Activated CD4-positive, alpha-beta T cell treated with anti-CD3 and anti-CD28 coated beads for 36 hours (primary cell): ENCODE data around the gene ALG14. TPM values are rescaled to one million over a fixed set of nuclear protein-coding genes. Genes with fewer than 3 reads are reported as not detected.

Experiments used
- ATAC-seq: fragments of 200-7000 bp; cut with Tn5 transposase; one replicate; pipeline ENCODE4 v1.10.0; 2021; ENCODE audit warnings: mild to moderate bottlenecking, moderate library complexity
- CTCF ChIA-PET: fragments of 350-600 bp; sonication (Branson Sonifier 250); formaldehyde crosslinking; loops from one replicate; lab custom pipeline; 2021; ENCODE audit warnings: antibody characterized with exemption; lab: Charles Lee
- POLR2A ChIA-PET: fragments of 350-600 bp; sonication (Branson Sonifier 250); formaldehyde crosslinking; loops from one replicate; lab custom pipeline; 2021; ENCODE audit warnings: antibody characterized with exemption, inconsistent platforms; lab: Charles Lee
- DNase-seq: peaks from one replicate; pipeline ENCODE4 v3.0.0-alpha.2; 2020
- H3K27ac Mint-ChIP-seq: one replicate; pipeline ENCODE4 v1.8.0; 2021; ENCODE audit warnings: mixed read lengths
- H3K27me3 Mint-ChIP-seq: one replicate; pipeline ENCODE4 v1.8.0; 2021; ENCODE audit warnings: mixed read lengths
- H3K36me3 Mint-ChIP-seq: one replicate; pipeline ENCODE4 v1.8.0; 2021; ENCODE audit warnings: low read depth, mixed read lengths
- H3K4me1 Mint-ChIP-seq: one replicate; pipeline ENCODE4 v1.8.0; 2021; ENCODE audit warnings: mixed read lengths
- H3K4me3 Mint-ChIP-seq: one replicate; pipeline ENCODE4 v1.8.0; 2021; ENCODE audit warnings: mild to moderate bottlenecking, moderate library complexity, mixed read lengths
- H3K9me3 Mint-ChIP-seq: one replicate; pipeline ENCODE4 v1.8.0; 2021; ENCODE audit warnings: low read depth, mixed read lengths
- intact Hi-C, 2 experiments: fragments of 100-400 bp; cut with DNase I in 1 of 2; cut with micrococcal nuclease in 1 of 2; formaldehyde crosslinking; loops; one replicate each; pipeline versions ENCODE4 v1.14.2 to v1.15.1; 2022 to 2024; cut with DNase I, micrococcal nuclease
- total RNA-seq, 2 experiments: library from RNA; stranded (reverse); gene quantifications; one replicate each; pipeline ENCODE4 v1.2.3, GENCODE V29; 2021

The ALG14 gene
- total RNA-seq, 2 experiments from 2014 or later, result 5.3 to 7.3 TPM

DNA sequence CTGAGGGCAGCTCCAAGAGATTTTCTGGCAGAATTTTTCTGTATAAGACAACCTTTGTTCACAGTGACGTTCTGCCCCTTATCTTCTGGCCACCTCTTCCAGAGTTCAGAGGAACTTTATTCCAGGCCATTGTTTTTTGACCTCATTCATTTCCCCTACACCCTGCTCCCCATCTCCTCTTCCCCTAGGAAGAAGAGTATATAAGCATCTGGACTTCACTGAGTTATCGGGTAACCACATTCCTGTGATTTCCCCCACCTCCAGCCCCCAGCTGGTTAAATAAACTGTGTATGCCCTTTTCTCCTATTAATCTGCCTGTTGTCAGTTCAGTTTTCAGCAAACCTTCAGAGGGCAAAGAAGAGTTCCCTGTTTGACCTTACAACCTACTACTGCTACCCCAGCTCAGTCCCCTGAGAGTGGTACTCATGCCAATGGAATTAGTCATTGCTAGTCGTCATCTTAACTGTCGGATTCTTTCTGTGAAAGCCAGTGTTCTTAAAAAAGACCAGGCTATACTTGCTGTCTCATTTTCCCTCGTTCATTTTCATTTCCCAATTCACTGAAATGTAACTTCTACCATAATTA, 14.3 kb upstream of the ALG14 start:
- ChIA-PET POLR2A (no interaction called here), CTCF (interaction anchor here (0.7 kb wide), 1 partner anchor 1955 kb away, joined by 6 read pairs; no protein-coding TSS in a partner anchor)
- no peak overlapping the region for H3K4me3 Mint-ChIP-seq
- no peaks in the 10 kb centered on the region for H3K36me3 Mint-ChIP-seq
- no peak overlapping the region for H3K27ac Mint-ChIP-seq
- no peaks in the 10 kb centered on the region for H3K4me1 Mint-ChIP-seq
- H3K9me3 Mint-ChIP-seq, result no peaks in the 10 kb centered on the region
- intact Hi-C loops, result no loop called here
- DNase-seq (no peak), ATAC-seq (no peak)
- peaks cover 10% of the 10 kb centered on the region for H3K27me3 Mint-ChIP-seq

DNA sequence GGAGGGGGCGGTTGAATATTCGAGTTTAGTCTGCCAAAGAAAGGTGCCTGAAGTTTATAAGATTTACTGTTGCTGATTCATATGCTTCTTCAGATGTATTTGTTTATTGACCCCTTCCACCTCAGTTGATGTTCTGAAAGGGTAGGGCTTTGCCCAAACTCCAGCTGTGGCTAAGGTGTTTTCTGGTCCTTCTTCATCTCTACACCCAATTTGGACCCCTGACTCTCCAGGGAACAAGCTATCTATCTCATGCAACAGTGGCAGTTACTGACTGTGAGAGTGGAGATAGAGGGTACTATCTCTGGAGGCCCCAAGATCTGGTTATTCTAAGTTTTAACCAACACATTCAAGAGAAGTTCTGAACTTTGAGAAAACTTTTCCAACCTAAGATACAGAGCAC, 12.6 kb upstream of the ALG14 start:
- no peak for DNase-seq
- CTCF ChIA-PET, result interaction anchor here (0.6 to 2.7 kb wide), 8 partner anchors 9 to 827 kb away, joined by 3 to 12 read pairs (median 3); no protein-coding TSS in a partner anchor
- Mint-ChIP-seq H3K36me3 (no peaks in the 10 kb centered on the region), H3K4me1 (no peaks in the 10 kb centered on the region), H3K9me3 (no peaks in the 10 kb centered on the region), H3K4me3 (no peak overlapping the region), H3K27ac (no peak overlapping the region), H3K27me3 (peaks cover 10% of the 10 kb centered on the region)
- intact Hi-C loops, result no loop called here
- POLR2A ChIA-PET, result interaction anchor here (0.6 kb wide), 1 partner anchor 160 kb away, joined by 3 read pairs; no protein-coding TSS in a partner anchor
- no peak for ATAC-seq

DNA sequence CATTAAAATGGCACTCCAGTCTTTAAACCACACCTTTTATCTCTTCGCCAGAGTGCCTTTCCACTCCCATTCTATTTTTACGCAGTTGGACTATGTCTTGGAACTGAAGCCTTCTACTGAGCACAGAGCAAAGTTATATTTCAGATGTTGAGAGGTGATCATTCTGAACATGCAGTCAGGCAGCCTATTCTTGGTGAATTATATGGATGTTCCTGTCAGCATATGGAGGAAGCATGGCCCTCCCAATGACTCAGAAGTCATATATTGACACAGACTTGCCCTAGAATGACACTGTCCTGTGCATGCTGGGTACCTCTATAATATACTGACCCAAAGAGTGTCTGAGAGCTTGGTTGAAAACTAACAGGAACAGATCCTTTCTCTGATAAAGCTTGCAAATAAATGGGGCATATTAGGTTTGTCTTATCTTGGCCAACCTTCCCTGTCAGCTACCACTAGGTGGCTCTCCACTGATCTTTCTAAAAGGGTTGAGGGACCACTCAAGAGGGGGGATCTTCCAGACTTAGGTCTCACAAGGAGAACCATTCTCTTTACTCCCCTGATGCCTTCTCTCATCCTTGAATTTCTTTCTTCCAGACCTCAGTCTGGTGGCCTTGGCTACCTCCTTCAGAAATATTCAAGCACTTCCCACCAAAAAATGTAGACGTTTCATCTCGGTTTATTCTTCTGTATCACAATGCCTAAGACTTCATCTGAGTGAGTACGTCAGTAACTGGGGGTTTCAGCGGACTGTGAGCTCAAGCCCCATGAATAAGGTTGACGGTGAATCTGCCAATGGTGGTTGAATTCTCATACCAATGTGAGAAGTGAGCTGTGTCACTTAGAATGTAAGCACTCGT, 11.8 kb upstream of the ALG14 start:
- DNase-seq, result peak; percentile 30
- Mint-ChIP-seq H3K36me3 (no peaks in the 10 kb centered on the region), H3K4me1 (no peaks in the 10 kb centered on the region), H3K27ac (no peak overlapping the region), H3K27me3 (peaks cover 10% of the 10 kb centered on the region), H3K9me3 (no peaks in the 10 kb centered on the region), H3K4me3 (no peak overlapping the region)
- CTCF ChIA-PET, result interaction anchor here (0.7 to 2.7 kb wide), 14 partner anchors 9 to 826 kb away, joined by 3 to 12 read pairs (median 4); partner anchors contain the start of gene ALG14
- intact Hi-C loops, result loop anchor here in 1 of 2 experiments (1.0 kb wide), 1 partner anchor 150 kb away; the partner anchor contains the start of gene RWDD3
- POLR2A ChIA-PET, result interaction anchor here (0.6 kb wide), 1 partner anchor 166 kb away, joined by 6 read pairs; no protein-coding TSS in a partner anchor
- peak; percentile 63 for ATAC-seq

DNA sequence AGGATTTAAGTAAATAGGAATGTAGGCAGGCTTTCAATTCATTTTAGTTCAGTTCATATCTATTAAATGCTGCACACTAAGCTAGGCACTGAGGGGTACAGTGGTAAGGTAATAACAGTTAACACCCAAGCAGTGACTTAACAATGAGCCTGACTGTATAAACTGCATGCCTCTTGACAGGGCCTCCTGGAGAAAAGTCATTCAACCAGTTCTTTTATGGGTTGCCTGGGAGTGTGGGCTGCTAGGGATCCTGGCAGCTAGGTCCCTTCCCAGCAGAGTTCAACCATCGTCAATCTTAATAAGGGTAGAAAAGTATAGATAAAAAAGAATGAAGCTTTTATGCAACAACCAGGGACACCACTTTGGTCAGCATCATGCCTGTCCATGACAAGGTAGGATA, 8.1 kb upstream of the ALG14 start:
- ATAC-seq (no peak), DNase-seq (no peak)
- Mint-ChIP-seq H3K27ac (no peak overlapping the region), H3K4me3 (no peak overlapping the region), H3K36me3 (no peaks in the 10 kb centered on the region), H3K27me3 (peaks cover 9% of the 10 kb centered on the region), H3K4me1 (no peaks in the 10 kb centered on the region), H3K9me3 (no peaks in the 10 kb centered on the region)
- CTCF ChIA-PET, result no interaction called here
- intact Hi-C loops, result no loop called here
- POLR2A ChIA-PET, result no interaction called here

DNA sequence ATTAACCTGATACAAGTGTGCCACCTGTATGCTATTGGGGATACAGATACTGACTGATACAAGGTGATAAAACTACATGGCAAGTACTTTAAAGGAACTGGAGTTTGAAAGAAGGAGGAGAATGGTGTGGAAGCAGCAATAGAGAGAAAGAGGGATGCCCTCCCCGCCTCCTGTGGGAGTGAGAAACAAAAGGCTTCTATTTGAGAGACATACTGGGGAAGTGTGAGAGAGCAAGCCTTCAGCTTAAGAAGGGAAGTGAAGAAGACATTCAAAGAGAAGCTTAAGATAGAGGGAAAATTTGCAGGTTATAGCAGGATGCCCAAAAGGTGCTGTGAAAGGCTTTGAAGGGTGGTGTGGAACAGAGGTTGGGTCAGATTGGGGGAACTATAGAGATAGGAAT, 7.7 kb upstream of the ALG14 start:
- ChIA-PET POLR2A (no interaction called here), CTCF (no interaction called here)
- intact Hi-C loops, result no loop called here
- ATAC-seq (no peak), DNase-seq (no peak)
- H3K27me3 Mint-ChIP-seq, result peaks cover 7% of the 10 kb centered on the region
- H3K4me1 Mint-ChIP-seq, result no peaks in the 10 kb centered on the region
- H3K4me3 Mint-ChIP-seq, result no peak overlapping the region
- no peak overlapping the region for H3K27ac Mint-ChIP-seq
- H3K9me3 Mint-ChIP-seq, result no peaks in the 10 kb centered on the region
- no peaks in the 10 kb centered on the region for H3K36me3 Mint-ChIP-seq

DNA sequence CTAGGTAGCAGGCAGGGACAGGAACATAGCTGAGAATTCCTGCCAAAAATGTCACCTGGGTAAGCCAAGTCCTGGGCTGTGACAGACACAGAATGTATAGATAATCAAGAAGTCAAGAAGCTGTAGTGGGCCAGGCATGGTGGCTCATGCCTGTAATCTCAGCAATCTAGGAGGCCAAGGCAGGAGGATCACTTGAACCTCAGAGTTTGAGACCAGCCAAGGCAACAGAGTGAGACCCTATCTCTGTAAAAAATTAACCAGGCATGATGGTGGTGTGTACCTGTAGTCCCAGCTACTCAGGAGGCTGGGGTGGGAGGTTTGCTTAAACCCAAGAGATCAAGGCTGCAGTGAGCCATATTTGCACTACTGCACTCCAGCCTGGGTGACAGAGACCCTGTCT, 3.3 kb upstream of the ALG14 start:
- no peak overlapping the region for H3K27ac Mint-ChIP-seq
- no peak overlapping the region for H3K4me3 Mint-ChIP-seq
- intact Hi-C loops, result loop anchor here in 1 of 2 experiments (10.0 kb wide), 1 partner anchor 531 kb away; the partner anchor contains the start of gene F3
- no peak for ATAC-seq
- H3K36me3 Mint-ChIP-seq, result peaks cover 2% of the 10 kb centered on the region
- ChIA-PET CTCF (interaction anchor here (2.7 kb wide), 1 partner anchor 9 kb away, joined by 12 read pairs; no protein-coding TSS in a partner anchor), POLR2A (interaction anchor here (0.7 kb wide), 1 partner anchor 839 kb away, joined by 3 read pairs; the partner anchor contains the start of gene ARHGAP29)
- no peaks in the 10 kb centered on the region for H3K9me3 Mint-ChIP-seq
- H3K4me1 Mint-ChIP-seq, result peaks cover 15% of the 10 kb centered on the region
- no peak for DNase-seq
- peaks cover 2% of the 10 kb centered on the region for H3K27me3 Mint-ChIP-seq

DNA sequence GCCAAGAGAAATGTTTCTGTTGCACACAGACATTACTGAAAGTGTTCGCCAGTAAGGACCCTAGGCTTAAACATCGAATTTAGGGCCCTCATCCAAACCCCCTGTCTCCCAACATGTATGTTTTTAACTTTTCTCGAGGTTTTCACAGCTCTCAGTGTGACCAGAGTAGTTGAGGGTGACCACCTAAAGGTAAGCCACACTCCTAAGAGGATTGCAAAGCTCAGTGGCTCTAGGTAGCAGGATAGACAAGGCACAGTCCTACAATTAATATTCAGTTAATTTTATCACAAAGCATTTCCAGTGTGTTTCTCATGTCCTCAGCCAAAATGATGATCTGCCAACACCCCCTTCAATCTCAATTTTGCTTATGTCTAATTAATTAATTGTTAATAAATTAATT, 695 bp upstream of the ALG14 start:
- Mint-ChIP-seq H3K4me3 (peak overlapping the region; percentile 91), H3K27ac (peak overlapping the region; percentile 98), H3K4me1 (peaks cover 17% of the 10 kb centered on the region), H3K36me3 (peaks cover 2% of the 10 kb centered on the region), H3K27me3 (peaks cover 2% of the 10 kb centered on the region), H3K9me3 (no peaks in the 10 kb centered on the region)
- ChIA-PET POLR2A (interaction anchor here (1.8 kb wide), 1 partner anchor 161 kb away, joined by 8 read pairs; the partner anchor contains the start of gene RWDD3), CTCF (interaction anchor here (0.8 to 1.6 kb wide), 7 partner anchors 10 to 689 kb away, joined by 3 to 8 read pairs (median 6); partner anchors contain the start of gene RWDD3)
- DNase-seq, result no peak
- no peak for ATAC-seq
- intact Hi-C loops, result loop anchor here (1.0 to 10.0 kb wide), 6 partner anchors 43 to 1726 kb away; partner anchors contain the start of genes ABCD3 (in 1 of the 2), DR1 (in 1 of the 2), F3 (in 1 of the 2) and RWDD3 (in 1 of the 2)

DNA sequence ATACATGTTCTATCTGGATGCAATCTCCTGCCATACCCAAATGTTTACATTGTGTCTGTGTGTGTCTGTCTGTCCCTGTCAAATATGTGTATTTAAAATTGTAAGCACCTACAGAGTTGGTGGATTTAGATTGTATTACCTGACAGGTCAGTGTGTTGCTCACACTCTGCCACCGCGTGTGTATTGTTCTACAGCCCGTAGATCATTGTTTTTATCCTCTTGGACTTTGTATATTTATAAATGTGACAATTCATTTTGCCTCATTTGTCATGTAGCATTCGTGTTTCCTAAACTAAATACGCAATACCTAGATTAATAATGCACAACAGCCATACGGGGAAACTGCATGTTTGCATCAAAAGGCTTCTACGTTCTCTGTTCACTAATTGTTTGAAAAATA, 634 bp downstream of the ALG14 start:
- peaks cover 2% of the 10 kb centered on the region for H3K27me3 Mint-ChIP-seq
- DNase-seq (no peak), ATAC-seq (no peak)
- ChIA-PET CTCF (no interaction called here), POLR2A (interaction anchor here (1.8 kb wide), 1 partner anchor 162 kb away, joined by 8 read pairs; the partner anchor contains the start of gene RWDD3)
- H3K36me3 Mint-ChIP-seq, result peaks cover 2% of the 10 kb centered on the region
- no peaks in the 10 kb centered on the region for H3K9me3 Mint-ChIP-seq
- peaks cover 17% of the 10 kb centered on the region for H3K4me1 Mint-ChIP-seq
- peak overlapping the region; percentile 98 for H3K27ac Mint-ChIP-seq
- intact Hi-C loops, result loop anchor here (1.0 to 10.0 kb wide), 7 partner anchors 45 to 1725 kb away; partner anchors contain the start of genes RWDD3 (in 2 of the 2), ABCD3 (in 1 of the 2), DR1 (in 1 of the 2) and F3 (in 1 of the 2)
- peak overlapping the region; percentile 91 for H3K4me3 Mint-ChIP-seq

DNA sequence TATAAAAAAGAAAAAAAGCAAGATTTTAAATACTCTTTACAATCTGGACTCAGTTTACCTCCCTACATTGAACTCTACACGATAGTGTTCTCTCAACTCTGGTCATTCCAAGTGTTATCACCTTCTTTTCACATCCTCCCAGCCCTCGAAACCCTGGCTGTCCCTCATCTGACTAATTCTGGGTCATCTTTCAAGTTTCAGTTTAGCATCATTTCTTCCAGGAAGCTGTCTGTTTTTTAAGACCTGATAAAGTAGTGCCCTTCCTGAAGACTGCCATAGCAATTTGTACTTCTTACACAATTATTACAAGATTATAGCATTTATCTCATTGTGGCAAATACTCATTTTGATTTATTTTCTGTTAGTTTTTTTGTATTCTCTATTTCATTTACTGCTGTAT, 1.2 kb downstream of the ALG14 start:
- peak overlapping the region; percentile 91 for H3K4me3 Mint-ChIP-seq
- H3K27ac Mint-ChIP-seq, result peak overlapping the region; percentile 98
- peaks cover 17% of the 10 kb centered on the region for H3K4me1 Mint-ChIP-seq
- peaks cover 2% of the 10 kb centered on the region for H3K36me3 Mint-ChIP-seq
- POLR2A ChIA-PET, result no interaction called here
- DNase-seq (peak; percentile 13), ATAC-seq (no peak)
- no peaks in the 10 kb centered on the region for H3K27me3 Mint-ChIP-seq
- intact Hi-C loops, result loop anchor here (5.0 to 10.0 kb wide), 3 partner anchors 46 to 1724 kb away; partner anchors contain the start of genes DR1 (in 1 of the 2), F3 (in 1 of the 2) and TLCD4 (in 1 of the 2)
- no peaks in the 10 kb centered on the region for H3K9me3 Mint-ChIP-seq
- CTCF ChIA-PET, result interaction anchor here (1.3 kb wide), 1 partner anchor 217 kb away, joined by 3 read pairs; no protein-coding TSS in a partner anchor

DNA sequence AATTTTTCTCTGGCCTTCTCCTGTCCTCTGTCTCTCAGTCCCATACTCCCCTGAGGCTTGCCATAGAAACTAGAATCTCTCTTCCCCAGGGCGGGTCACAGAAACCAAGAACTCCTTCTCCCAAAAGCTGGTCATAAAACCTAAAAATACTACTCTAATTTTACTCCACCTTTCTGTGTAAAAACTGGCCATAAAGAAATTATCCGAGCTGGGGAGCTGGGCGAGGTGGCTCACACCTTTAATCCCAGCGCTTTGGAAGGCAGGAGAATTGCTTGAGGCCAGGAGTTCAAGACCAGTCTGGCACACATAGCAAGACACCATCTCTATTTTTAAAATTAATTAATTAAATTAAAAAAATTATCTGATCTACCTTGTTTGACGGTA, 3.0 kb downstream of the ALG14 start:
- Mint-ChIP-seq H3K27me3 (no peaks in the 10 kb centered on the region), H3K9me3 (no peaks in the 10 kb centered on the region), H3K4me3 (no peak overlapping the region), H3K4me1 (peaks cover 17% of the 10 kb centered on the region), H3K27ac (no peak overlapping the region), H3K36me3 (peaks cover 6% of the 10 kb centered on the region)
- DNase-seq (no peak), ATAC-seq (no peak)
- ChIA-PET POLR2A (no interaction called here), CTCF (interaction anchor here (0.9 to 2.1 kb wide), 3 partner anchors 15 to 215 kb away, joined by 3 to 4 read pairs (median 3); no protein-coding TSS in a partner anchor)
- intact Hi-C loops, result loop anchor here (5.0 to 10.0 kb wide), 3 partner anchors 48 to 1722 kb away; partner anchors contain the start of genes DR1 (in 1 of the 2), F3 (in 1 of the 2) and TLCD4 (in 1 of the 2)
